KMS-11 (cell line): ENCODE results near the gene RPE65.
"Not testable (repeated sequence)": the region's sequence is repeated elsewhere in the genome, so short reads cannot be mapped to it uniquely, and the experiment has no call there.

Experiments used
- H2AFZ ChIP-seq: fragments of 200-600 bp; sonication (generic); 2 replicates; pipeline ENCODE4 v1.6.1; 2016; ENCODE audit warnings: antibody characterized with exemption, mixed run types, low read depth
- H3K27ac ChIP-seq: fragments of 200-600 bp; sonication (generic); 2 replicates; pipeline ENCODE4 v1.6.1; 2016; ENCODE audit warnings: mild to moderate bottlenecking, mixed run types
- H3K27me3 ChIP-seq: fragments of 200-600 bp; sonication (generic); 2 replicates; pipeline ENCODE4 v1.6.1; 2017; ENCODE audit warnings: mild to moderate bottlenecking, low read depth, mixed run types, moderate library complexity; ENCODE audit not compliant: insufficient read depth
- H3K36me3 ChIP-seq: fragments of 200-600 bp; sonication (generic); 2 replicates; pipeline ENCODE4 v1.6.1; 2017; ENCODE audit warnings: mild to moderate bottlenecking, mixed run types; ENCODE audit not compliant: insufficient read depth
- H3K4me1 ChIP-seq: fragments of 200-600 bp; sonication (generic); 2 replicates; pipeline ENCODE4 v1.6.1; 2016; ENCODE audit warnings: mild to moderate bottlenecking, low read depth, mixed run types; ENCODE audit not compliant: poor library complexity, severe bottlenecking
- H3K4me2 ChIP-seq: fragments of 200-600 bp; sonication (generic); 2 replicates; pipeline ENCODE4 v1.7.0; 2016; ENCODE audit warnings: mild to moderate bottlenecking, mixed run types
- H3K4me3 ChIP-seq: fragments of 200-600 bp; sonication (generic); IDR thresholded peaks from 2 replicates; pipeline ENCODE4 v1.6.1; 2017; ENCODE audit warnings: low read depth, low read length, mixed read lengths; ENCODE audit not compliant: insufficient read depth
- H3K79me2 ChIP-seq: fragments of 200-600 bp; sonication (generic); 2 replicates; pipeline ENCODE4 v1.6.1; 2016; ENCODE audit warnings: low read depth, mixed run types; ENCODE audit not compliant: insufficient read depth
- H3K9ac ChIP-seq: fragments of 200-600 bp; sonication (generic); 2 replicates; pipeline ENCODE4 v1.6.1; 2016; ENCODE audit warnings: mild to moderate bottlenecking, mixed run types
- H4K20me1 ChIP-seq: fragments of 200-600 bp; sonication (generic); 2 replicates; pipeline ENCODE4 v1.6.1; 2016; ENCODE audit warnings: mild to moderate bottlenecking, mixed run types; ENCODE audit not compliant: insufficient read depth
- TF ChIP-seq, protein P1 (sequence below): fragments of 200-600 bp; sonication (generic); conservative IDR thresholded peaks from 2 replicates; pipeline ENCODE4 v1.6.1; 2017; ENCODE audit warnings: low read depth, mild to moderate bottlenecking, antibody characterized with exemption, low read length, moderate library complexity, mixed read lengths

The RPE65 gene

DNA sequence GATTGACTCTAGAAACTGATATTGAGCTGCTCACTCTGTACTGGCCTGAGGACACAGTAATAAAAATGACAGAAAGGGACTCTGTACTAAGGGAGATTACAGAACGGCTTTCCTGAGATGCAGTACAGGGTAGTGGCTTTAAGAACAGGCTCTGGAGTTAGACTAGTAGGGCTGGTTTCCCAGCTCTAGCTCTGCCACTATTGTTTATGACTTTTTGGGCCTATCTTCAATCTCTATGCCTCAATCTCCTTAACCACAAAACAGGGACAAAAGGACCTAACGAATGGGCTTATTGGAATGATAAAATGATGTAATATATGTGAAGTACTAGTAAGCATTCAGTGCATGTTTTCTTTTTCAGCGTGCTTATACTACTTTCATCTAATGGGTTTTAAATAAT, 45.8 kb upstream of the RPE65 start:
- Histone ChIP-seq H3K4me2 (peak overlapping the region; percentile 63), H4K20me1 (no peaks in the 10 kb centered on the region), H3K9ac (peak overlapping the region; percentile 95; the same call in 1 of the 2 replicates), H3K27me3 (no peaks in the 10 kb centered on the region), H3K27ac (no peak overlapping the region; the same call in 1 of the 2 replicates), H3K4me1 (peaks cover 12% of the 10 kb centered on the region), H3K4me3 (no peak overlapping the region), H3K79me2 (peaks cover 18% of the 10 kb centered on the region; the same call in 1 of the 2 replicates), H3K36me3 (no peaks in the 10 kb centered on the region), H2AFZ (0 out of 2 replicates have a peak overlapping the region, but pooled peaks have one; percentile 62)
- TF ChIP-seq, protein P1, sequence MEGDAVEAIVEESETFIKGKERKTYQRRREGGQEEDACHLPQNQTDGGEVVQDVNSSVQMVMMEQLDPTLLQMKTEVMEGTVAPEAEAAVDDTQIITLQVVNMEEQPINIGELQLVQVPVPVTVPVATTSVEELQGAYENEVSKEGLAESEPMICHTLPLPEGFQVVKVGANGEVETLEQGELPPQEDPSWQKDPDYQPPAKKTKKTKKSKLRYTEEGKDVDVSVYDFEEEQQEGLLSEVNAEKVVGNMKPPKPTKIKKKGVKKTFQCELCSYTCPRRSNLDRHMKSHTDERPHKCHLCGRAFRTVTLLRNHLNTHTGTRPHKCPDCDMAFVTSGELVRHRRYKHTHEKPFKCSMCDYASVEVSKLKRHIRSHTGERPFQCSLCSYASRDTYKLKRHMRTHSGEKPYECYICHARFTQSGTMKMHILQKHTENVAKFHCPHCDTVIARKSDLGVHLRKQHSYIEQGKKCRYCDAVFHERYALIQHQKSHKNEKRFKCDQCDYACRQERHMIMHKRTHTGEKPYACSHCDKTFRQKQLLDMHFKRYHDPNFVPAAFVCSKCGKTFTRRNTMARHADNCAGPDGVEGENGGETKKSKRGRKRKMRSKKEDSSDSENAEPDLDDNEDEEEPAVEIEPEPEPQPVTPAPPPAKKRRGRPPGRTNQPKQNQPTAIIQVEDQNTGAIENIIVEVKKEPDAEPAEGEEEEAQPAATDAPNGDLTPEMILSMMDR, result no peak

DNA sequence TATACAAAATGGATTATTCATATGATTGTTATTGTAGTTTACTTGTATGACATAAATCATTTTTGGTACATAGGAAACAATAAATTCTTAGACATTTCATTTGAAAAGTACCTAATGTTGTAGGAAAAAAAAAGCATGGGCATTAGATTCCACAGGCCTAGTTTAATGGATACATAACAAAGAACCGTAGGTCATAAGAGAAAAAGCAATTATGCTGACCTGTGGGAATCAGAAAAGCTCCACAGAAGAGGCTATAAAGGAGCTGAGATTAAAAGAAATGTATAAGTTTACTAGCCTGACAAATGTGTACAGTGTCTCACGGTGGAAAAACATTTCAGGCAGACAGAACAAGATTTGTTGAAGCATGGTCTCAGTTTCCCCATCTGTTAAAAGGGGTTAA, 43.4 kb upstream of the RPE65 start:
- no peaks in the 10 kb centered on the region for H4K20me1 ChIP-seq
- H3K27ac ChIP-seq, result no peak overlapping the region
- H3K27me3 ChIP-seq, result no peaks in the 10 kb centered on the region
- H3K9ac ChIP-seq, result no peak overlapping the region
- no peak overlapping the region for H3K4me2 ChIP-seq
- H3K4me3 ChIP-seq, result no peak overlapping the region
- no peaks in the 10 kb centered on the region for H3K36me3 ChIP-seq
- TF ChIP-seq, protein P1, result no peak
- H3K79me2 ChIP-seq, result peaks cover 18% of the 10 kb centered on the region; the same call in 1 of the 2 replicates
- H3K4me1 ChIP-seq, result peaks cover 12% of the 10 kb centered on the region
- no peak overlapping the region for H2AFZ ChIP-seq

DNA sequence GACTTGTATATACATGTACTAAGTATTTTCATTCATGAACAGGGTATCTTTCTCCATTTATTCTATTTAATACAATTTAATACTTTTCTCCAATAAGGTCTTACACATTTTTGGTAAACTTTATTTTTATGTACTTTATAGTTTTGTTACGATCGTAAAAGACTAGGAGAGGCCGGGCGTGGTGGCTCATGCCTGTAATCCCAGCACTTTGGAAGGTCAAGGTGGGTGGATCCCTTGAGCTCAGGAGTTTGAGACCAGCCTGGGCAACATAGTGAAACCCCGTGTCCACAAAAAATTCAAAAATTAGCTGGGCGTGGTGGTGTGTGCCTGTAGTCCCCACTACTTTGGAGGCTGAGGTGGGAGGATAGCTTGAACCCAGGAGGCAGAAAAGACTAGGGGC, 42.5 kb upstream of the RPE65 start:
- H3K27me3 ChIP-seq, H3K27ac ChIP-seq, H2AFZ ChIP-seq, H3K4me2 ChIP-seq, H3K9ac ChIP-seq, H3K4me3 ChIP-seq, H4K20me1 ChIP-seq, H3K36me3 ChIP-seq: not testable (repeated sequence)
- H3K4me1 ChIP-seq, result peaks cover 12% of the 10 kb centered on the region
- peaks cover 18% of the 10 kb centered on the region; the same call in 1 of the 2 replicates for H3K79me2 ChIP-seq

DNA sequence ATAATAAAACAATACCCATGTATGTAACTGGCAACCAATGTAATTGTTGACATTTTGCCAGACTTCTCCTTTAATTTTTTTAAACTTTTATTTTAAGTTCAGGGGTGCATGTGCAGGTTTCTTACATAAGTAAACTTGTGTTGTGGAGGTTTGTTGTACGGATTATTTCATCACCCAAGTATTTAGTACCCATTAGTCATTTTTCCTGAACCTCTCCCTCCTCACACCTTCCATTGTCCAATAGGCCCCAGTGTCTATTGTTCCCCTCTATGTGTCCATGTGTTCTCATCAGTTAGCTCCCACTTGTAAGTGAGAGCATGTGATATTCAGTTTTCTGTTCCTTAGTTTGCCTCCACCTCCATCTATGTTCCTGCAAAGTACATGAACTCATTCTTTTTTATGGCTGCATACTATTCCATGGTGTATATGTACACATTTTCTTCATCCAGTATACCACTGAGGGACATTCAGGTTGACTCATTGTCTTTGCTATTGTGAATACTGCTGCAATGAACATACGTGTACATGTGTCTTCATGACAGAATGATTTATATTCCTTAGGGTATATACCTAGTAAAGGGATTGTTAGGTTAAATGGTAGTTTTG, 40.4 kb upstream of the RPE65 start:
- H3K27me3 ChIP-seq, result no peaks in the 10 kb centered on the region
- H3K27ac ChIP-seq, result no peak overlapping the region
- H4K20me1 ChIP-seq, result no peaks in the 10 kb centered on the region
- TF ChIP-seq, protein P1, result no peak
- H3K79me2 ChIP-seq, result peaks cover 6% of the 10 kb centered on the region; the same call in 1 of the 2 replicates
- no peak overlapping the region for H3K4me2 ChIP-seq
- H3K9ac ChIP-seq, result no peak overlapping the region
- peaks cover 7% of the 10 kb centered on the region for H3K4me1 ChIP-seq
- no peak overlapping the region for H3K4me3 ChIP-seq
- H3K36me3 ChIP-seq, result no peaks in the 10 kb centered on the region
- H2AFZ ChIP-seq, result no peak overlapping the region

DNA sequence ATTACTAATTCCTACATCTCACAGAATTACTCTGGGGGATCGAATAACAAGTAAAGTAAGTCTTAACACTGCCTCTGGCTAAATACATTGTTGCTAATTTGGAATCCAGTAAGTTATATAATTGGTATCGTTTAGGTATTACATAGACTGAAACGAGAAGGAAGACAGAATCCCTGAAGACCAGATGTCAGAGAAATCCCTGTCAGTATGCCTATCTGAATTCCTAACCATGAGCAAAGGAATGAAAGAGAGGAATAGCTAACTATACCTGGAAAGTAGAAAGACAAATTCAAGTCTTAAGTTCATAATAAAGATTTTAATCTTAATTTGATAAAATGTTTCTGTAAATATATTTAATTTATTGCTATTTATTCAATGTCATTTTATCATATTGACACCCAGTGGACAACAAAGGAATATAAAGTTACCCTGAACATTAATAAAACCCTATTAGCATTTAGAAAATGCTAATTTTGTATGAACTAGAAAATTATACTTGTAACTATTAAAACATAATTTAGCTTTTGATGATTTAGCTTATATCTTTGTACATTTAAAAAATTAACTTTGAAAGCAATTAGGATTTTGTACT, 35.8 kb upstream of the RPE65 start:
- no peak overlapping the region for H3K27ac ChIP-seq
- no peaks in the 10 kb centered on the region for H3K4me1 ChIP-seq
- no peak overlapping the region for H3K4me3 ChIP-seq
- no peak overlapping the region for H3K4me2 ChIP-seq
- no peak overlapping the region for H3K9ac ChIP-seq
- H3K36me3 ChIP-seq, result no peaks in the 10 kb centered on the region
- H3K27me3 ChIP-seq, result no peaks in the 10 kb centered on the region
- TF ChIP-seq, protein P1, result no peak
- no peak overlapping the region for H2AFZ ChIP-seq
- H4K20me1 ChIP-seq, result no peaks in the 10 kb centered on the region
- H3K79me2 ChIP-seq, result no peaks in the 10 kb centered on the region
